CD4-positive, alpha-beta T cell treated with Interleukin-10 for 1 hour (primary cell): ENCODE measurements around the gene CD8B.

Source experiments
- DNase-seq: peaks from one replicate; pipeline ENCODE4 v3.0.0-alpha.2; 2020

CD8B gene

DNA sequence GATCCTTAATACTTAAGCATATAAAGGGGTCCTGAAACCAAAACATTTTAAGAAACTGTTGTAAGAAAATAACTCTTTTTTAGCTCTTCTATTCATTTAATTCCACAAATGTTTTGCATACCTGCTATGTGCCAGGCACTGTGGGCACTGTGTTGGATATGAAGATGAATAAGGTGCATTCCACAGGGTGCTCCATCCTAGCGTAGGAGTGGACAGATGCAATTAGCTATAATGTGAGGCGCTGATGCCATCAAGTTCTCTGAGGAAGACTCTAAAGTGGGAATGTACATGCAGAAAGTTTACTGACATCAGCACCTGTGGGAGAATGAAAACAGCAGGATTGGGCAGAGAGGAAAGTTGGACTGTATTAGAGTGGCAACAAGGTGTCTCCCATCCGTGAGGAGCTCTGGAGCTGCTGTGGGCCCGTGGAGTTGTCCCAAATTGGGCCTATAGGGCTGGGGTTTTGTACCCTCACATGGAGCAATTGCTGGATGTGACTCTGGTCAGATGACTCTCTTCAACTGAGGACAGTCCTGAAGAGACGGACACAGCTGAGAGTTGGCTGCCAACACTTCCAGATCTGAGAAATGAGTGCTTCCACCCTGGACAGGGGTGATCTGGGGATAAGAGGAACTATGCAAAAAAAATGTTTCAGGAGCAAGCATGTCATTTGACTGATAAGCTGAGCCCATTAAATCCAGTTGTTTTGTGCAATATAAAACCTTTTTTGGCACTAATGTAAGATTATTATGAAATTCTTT is 93.3 kb downstream of the CD8B start:
- no peak for DNase-seq
